DOHH2 (cell line): Measurements from ENCODE around the gene SAG.

Source experiments
- H3F3A ChIP-seq: fragments of 200-600 bp; sonication (generic), shearing (Covaris generic); 2 replicates; pipeline ENCODE4 v1.6.0; 2016; ENCODE audit warnings: antibody characterized with exemption, mild to moderate bottlenecking; ENCODE audit not compliant: control insufficient read depth, insufficient read depth
- H3K27ac ChIP-seq: fragments of 200-600 bp; sonication (generic); 2 replicates; pipeline ENCODE4 v1.5.1; 2014; ENCODE audit warnings: low read depth, mild to moderate bottlenecking, low read length, moderate library complexity
- H3K27me3 ChIP-seq: fragments of 200-600 bp; sonication (generic); 2 replicates; pipeline ENCODE4 v1.6.1; 2014; ENCODE audit warnings: mild to moderate bottlenecking, low read length, mixed read lengths; ENCODE audit not compliant: control insufficient read depth
- H3K36me3 ChIP-seq: fragments of 200-600 bp; sonication (generic); 2 replicates; pipeline ENCODE4 v1.6.1; 2014; ENCODE audit warnings: mild to moderate bottlenecking, low read length, moderate library complexity, mixed read lengths; ENCODE audit not compliant: control insufficient read depth
- H3K4me1 ChIP-seq: fragments of 200-600 bp; sonication (generic); 2 replicates; pipeline ENCODE4 v1.6.1; 2014; ENCODE audit warnings: mild to moderate bottlenecking, low read length, mixed read lengths; ENCODE audit not compliant: control insufficient read depth
- H3K4me2 ChIP-seq: fragments of 200-600 bp; sonication (generic); 2 replicates; pipeline ENCODE4 v1.6.0; 2014; ENCODE audit warnings: mild to moderate bottlenecking, low read length, moderate library complexity
- H3K4me3 ChIP-seq: fragments of 200-600 bp; sonication (generic); 2 replicates; pipeline ENCODE4 v1.5.1; 2014; ENCODE audit warnings: mild to moderate bottlenecking, low read length, mixed read lengths
- H3K79me2 ChIP-seq: fragments of 200-600 bp; sonication (generic); 2 replicates; pipeline ENCODE4 v1.6.1; 2014; ENCODE audit warnings: mild to moderate bottlenecking, low read length, mixed read lengths; ENCODE audit not compliant: control insufficient read depth
- H3K9me2 ChIP-seq: fragments of 200-600 bp; sonication (generic); replicated peaks from 2 replicates; pipeline ENCODE4 v1.6.1; 2014; ENCODE audit warnings: mild to moderate bottlenecking, low read length, mixed read lengths; ENCODE audit not compliant: control insufficient read depth
- H3K9me3 ChIP-seq: fragments of 200-600 bp; sonication (generic); 2 replicates; pipeline ENCODE4 v1.6.1; 2014; ENCODE audit warnings: antibody characterized with exemption, low read length, mixed read lengths; ENCODE audit not compliant: control insufficient read depth, insufficient read depth
- H4K20me1 ChIP-seq: fragments of 200-600 bp; sonication (generic); 2 replicates; pipeline ENCODE4 v1.6.0; 2014; ENCODE audit warnings: low read depth, mild to moderate bottlenecking, antibody characterized with exemption, low read length, moderate library complexity; ENCODE audit not compliant: control insufficient read depth, insufficient read depth
- EZH2phosphoT487 ChIP-seq: fragments of 200-600 bp; sonication (generic); IDR thresholded peaks from 2 replicates; pipeline ENCODE4 v1.6.1; 2017; ENCODE audit warnings: borderline replicate concordance, mild to moderate bottlenecking, antibody characterized with exemption, low read length, moderate library complexity, mixed read lengths
- TF ChIP-seq, protein P1 (sequence below): fragments of 200-600 bp; sonication (generic); IDR thresholded peaks from one replicate; pipeline ENCODE4 v1.5.1; 2014; ENCODE audit warnings: antibody characterized with exemption, mild to moderate bottlenecking, low read depth, low read length; ENCODE audit not compliant: poor library complexity, severe bottlenecking

SAG gene

DNA sequence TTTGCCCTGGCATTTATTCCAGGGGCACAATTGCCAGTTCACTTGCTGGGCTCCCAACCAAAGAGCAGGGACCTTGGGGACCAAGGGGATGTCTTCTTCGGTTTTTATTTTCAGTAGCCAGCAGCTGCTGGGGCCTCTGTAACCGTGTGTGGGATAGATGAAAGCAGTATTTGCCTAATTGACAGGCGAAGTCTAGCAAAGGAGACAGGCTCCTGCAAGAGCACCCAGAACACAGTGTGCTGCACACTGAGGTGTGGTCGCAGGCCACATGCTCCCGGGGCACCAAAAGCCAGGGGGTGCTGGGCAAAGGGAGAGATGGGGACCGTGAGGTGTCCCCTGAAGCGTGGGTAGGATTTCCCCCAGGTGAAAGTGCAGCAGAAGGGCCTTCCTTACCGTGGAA, 5.3 kb downstream of the SAG start:
- Histone ChIP-seq H3F3A (0 out of 2 replicates have a peak, but pooled peaks cover 3% of the 10 kb centered on the region), H4K20me1 (no peaks in the 10 kb centered on the region), H3K36me3 (no peaks in the 10 kb centered on the region), H3K79me2 (no peaks in the 10 kb centered on the region), H3K27me3 (no peaks in the 10 kb centered on the region), H3K9me2 (no peaks in the 10 kb centered on the region), H3K9me3 (no peaks in the 10 kb centered on the region), H3K4me3 (no peak overlapping the region), H3K4me1 (peaks cover 10% of the 10 kb centered on the region), H3K4me2 (no peak overlapping the region), H3K27ac (no peak overlapping the region)
- TF ChIP-seq, protein P1, sequence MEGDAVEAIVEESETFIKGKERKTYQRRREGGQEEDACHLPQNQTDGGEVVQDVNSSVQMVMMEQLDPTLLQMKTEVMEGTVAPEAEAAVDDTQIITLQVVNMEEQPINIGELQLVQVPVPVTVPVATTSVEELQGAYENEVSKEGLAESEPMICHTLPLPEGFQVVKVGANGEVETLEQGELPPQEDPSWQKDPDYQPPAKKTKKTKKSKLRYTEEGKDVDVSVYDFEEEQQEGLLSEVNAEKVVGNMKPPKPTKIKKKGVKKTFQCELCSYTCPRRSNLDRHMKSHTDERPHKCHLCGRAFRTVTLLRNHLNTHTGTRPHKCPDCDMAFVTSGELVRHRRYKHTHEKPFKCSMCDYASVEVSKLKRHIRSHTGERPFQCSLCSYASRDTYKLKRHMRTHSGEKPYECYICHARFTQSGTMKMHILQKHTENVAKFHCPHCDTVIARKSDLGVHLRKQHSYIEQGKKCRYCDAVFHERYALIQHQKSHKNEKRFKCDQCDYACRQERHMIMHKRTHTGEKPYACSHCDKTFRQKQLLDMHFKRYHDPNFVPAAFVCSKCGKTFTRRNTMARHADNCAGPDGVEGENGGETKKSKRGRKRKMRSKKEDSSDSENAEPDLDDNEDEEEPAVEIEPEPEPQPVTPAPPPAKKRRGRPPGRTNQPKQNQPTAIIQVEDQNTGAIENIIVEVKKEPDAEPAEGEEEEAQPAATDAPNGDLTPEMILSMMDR: no peak
- TF ChIP-seq EZH2phosphoT487: no peak

DNA sequence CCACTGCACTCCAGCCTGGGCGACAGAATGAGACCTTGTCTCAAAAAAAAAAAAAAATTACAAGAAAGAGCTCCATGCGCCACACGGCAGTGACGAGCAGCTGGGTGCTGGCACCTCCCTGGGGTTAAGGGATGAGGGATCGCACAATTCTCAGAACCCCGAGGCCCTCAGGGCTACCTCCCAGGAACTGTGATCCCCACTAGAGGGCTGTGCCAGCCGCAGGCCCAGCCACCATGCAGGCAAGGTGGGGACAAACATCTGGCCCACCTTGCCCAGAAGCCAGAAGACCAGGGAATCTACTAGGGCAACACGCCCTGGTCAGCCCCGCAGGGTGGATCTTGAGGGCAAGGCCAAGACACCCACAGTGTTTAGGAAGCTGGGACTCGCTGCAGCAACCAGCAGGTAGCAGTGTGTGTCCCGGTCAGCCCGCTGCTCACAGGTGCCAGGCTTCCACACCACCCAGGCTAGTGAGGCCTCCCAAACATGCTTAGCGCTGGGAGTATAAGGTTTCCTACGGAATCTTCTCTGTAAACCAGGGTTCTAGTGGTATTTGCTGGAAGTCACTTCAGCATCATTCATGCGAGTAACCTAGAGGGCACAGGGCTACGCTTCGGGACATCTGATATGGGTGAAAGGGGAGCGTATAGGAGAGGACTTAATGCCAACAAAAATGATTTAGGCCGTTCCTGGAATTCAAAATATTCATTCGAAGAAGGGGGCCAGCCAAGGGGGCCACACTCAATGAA, 6.7 kb downstream of the SAG start:
- peaks cover 7% of the 10 kb centered on the region; the same call in 1 of the 2 replicates for H3K27me3 ChIP-seq
- no peak overlapping the region for H3K4me2 ChIP-seq
- H3K9me2 ChIP-seq: no peaks in the 10 kb centered on the region
- H3K9me3 ChIP-seq: no peaks in the 10 kb centered on the region
- H3K79me2 ChIP-seq: no peaks in the 10 kb centered on the region
- no peak overlapping the region for H3K27ac ChIP-seq
- 0 out of 2 replicates have a peak, but pooled peaks cover 3% of the 10 kb centered on the region for H3F3A ChIP-seq
- no peaks in the 10 kb centered on the region for H4K20me1 ChIP-seq
- H3K4me3 ChIP-seq: no peak overlapping the region
- no peak for TF ChIP-seq EZH2phosphoT487
- TF ChIP-seq, protein P1: no peak
- peaks cover 10% of the 10 kb centered on the region for H3K4me1 ChIP-seq
- H3K36me3 ChIP-seq: no peaks in the 10 kb centered on the region

DNA sequence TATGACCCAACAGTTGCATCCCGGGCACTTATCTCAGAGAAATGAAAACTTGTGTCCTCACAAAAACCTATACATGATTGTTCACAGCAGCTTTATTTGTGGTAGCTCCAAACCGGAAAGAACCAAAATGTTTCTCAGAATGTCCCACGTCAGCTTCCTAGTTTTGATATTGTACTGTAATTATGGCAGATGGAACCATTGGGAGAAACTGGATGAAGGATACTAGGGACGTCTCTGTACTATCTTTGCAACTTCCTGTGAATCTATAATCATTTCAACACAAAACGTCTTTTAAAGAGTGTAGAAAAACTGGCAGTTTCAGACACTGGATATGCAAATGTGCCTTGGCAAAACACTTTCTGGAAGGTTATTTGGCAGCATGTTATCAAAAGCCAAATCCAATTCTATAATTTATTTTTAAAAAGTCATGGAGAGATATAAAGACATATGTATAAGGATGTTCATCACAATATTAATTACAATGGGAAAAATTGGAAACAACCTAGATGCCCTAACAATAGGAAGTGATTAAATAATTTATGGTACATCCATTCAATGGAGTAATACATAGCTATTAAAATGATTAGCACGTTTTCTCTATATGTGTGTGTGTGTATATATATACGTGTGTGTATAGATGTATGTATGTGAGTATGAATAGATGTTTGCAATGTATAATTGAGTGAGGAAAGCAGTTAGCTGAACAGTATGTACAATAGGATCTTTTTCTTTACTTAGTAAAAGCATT, 9.8 kb downstream of the SAG start:
- H3K4me1 ChIP-seq: peaks cover 17% of the 10 kb centered on the region
- H3K4me2 ChIP-seq: no peak overlapping the region
- H3K4me3 ChIP-seq: no peak overlapping the region
- H3K79me2 ChIP-seq: no peaks in the 10 kb centered on the region
- peaks cover 14% of the 10 kb centered on the region for H3K27me3 ChIP-seq
- H3F3A ChIP-seq: 0 out of 2 replicates have a peak, but pooled peaks cover 3% of the 10 kb centered on the region
- H3K9me3 ChIP-seq: no peaks in the 10 kb centered on the region
- no peaks in the 10 kb centered on the region for H4K20me1 ChIP-seq
- H3K36me3 ChIP-seq: no peaks in the 10 kb centered on the region
- TF ChIP-seq EZH2phosphoT487: no peak
- TF ChIP-seq, protein P1: no peak
- H3K27ac ChIP-seq: no peak overlapping the region
- H3K9me2 ChIP-seq: no peaks in the 10 kb centered on the region
